Caco-2 (cell line): Measurements from ENCODE around the gene TDRD12. TPM values are rescaled to one million over a fixed set of nuclear protein-coding genes. Genes with fewer than 3 reads are reported as not detected.

Experiments used
- BruUV-seq: library from RNA; stranded (reverse); fragments of 400-500 nt; replicated peaks from 2 replicates; lab custom pipeline; 2021; lab: Mats Ljungman, UMichigan
- CTCF ChIA-PET: fragments of 300-600 bp; sonication (Branson Sonifier 250); formaldehyde crosslinking; loops from one replicate; lab custom pipeline; 2022; ENCODE audit warnings: antibody characterized with exemption; lab: Charles Lee
- POLR2A ChIA-PET: fragments of 300-600 bp; sonication (Branson Sonifier 250); formaldehyde crosslinking; loops from one replicate; lab custom pipeline; 2022; ENCODE audit warnings: antibody characterized with exemption; lab: Charles Lee
- DNase-seq, 2 experiments: peaks; one replicate each; pipeline versions ENCODE4 v3.0.0 to v3.0.0-alpha.2; 2020 to 2022
- H3K27me3 ChIP-seq: replicated peaks from 2 replicates; pipeline ENCODE4 v1.6.0; 2011; ENCODE audit warnings: low read length; ENCODE audit not compliant: control insufficient read depth, insufficient read depth
- H3K36me3 ChIP-seq: 2 replicates; pipeline ENCODE4 v1.5.1; 2011; ENCODE audit warnings: low read length; ENCODE audit not compliant: control insufficient read depth, insufficient read depth
- H3K4me1 ChIP-seq: fragments of 250-450 bp; sonication (Bioruptor Pico); 2 replicates; pipeline ENCODE4 v1.5.1; 2020; ENCODE audit warnings: mild to moderate bottlenecking
- H3K4me3 ChIP-seq: 2 replicates; pipeline ENCODE4 v1.5.1; 2011; ENCODE audit warnings: low read depth, mild to moderate bottlenecking, control low read depth, low read length
- H3K9me3 ChIP-seq: fragments of 250-450 bp; sonication (Bioruptor Pico); 2 replicates; pipeline ENCODE4 v1.5.1; 2020; ENCODE audit warnings: mild to moderate bottlenecking, moderate library complexity
- H3K27ac Mint-ChIP-seq: one replicate; pipeline ENCODE4 v1.8.0; 2022; ENCODE audit warnings: mixed read lengths; ENCODE audit not compliant: unreplicated experiment
- H3K27me3 Mint-ChIP-seq: one replicate; pipeline ENCODE4 v1.8.0; 2022; ENCODE audit warnings: mixed read lengths; ENCODE audit not compliant: insufficient read depth, unreplicated experiment
- H3K36me3 Mint-ChIP-seq: one replicate; pipeline ENCODE4 v1.8.0; 2022; ENCODE audit warnings: mild to moderate bottlenecking, mixed read lengths; ENCODE audit not compliant: insufficient read depth, unreplicated experiment
- H3K4me1 Mint-ChIP-seq: one replicate; pipeline ENCODE4 v1.8.0; 2022; ENCODE audit warnings: low read depth, mixed read lengths; ENCODE audit not compliant: unreplicated experiment
- H3K4me3 Mint-ChIP-seq: one replicate; pipeline ENCODE4 v1.8.0; 2022; ENCODE audit warnings: mild to moderate bottlenecking, moderate library complexity, mixed read lengths; ENCODE audit not compliant: unreplicated experiment
- H3K9me3 Mint-ChIP-seq: one replicate; pipeline ENCODE4 v1.8.0; 2022; ENCODE audit warnings: mixed read lengths; ENCODE audit not compliant: unreplicated experiment
- intact Hi-C: fragments of 100-400 bp; cut with micrococcal nuclease; formaldehyde crosslinking; loops from one replicate; pipeline ENCODE4 v1.10.0; 2022; ENCODE audit not compliant: unreplicated experiment
- total RNA-seq: library from RNA; stranded (reverse); gene quantifications from 2 replicates; pipeline ENCODE4 v1.2.3, GENCODE V29; 2022
- TF ChIP-seq, protein P1 (sequence below), 2 experiments: fragments of 200-600 bp in 1 of 2; IDR thresholded peaks; 1 replicate in 1 of 2; 2 replicates in 1 of 2; pipeline versions ENCODE4 v1.5.1 to v1.8.0; 2011 to 2022; ENCODE audit warnings: antibody characterized with exemption in 1 of 2, control low read depth in 1 of 2, inconsistent platforms in 1 of 2, low read depth in 1 of 2, low read length in 1 of 2, mild to moderate bottlenecking in 1 of 2, moderate library complexity in 1 of 2; ENCODE audit not compliant: insufficient read depth in 1 of 2, severe bottlenecking in 1 of 2, unreplicated experiment in 1 of 2

The TDRD12 gene
- total RNA-seq, 1 experiment from 2014 or later, result 0.11 TPM

DNA sequence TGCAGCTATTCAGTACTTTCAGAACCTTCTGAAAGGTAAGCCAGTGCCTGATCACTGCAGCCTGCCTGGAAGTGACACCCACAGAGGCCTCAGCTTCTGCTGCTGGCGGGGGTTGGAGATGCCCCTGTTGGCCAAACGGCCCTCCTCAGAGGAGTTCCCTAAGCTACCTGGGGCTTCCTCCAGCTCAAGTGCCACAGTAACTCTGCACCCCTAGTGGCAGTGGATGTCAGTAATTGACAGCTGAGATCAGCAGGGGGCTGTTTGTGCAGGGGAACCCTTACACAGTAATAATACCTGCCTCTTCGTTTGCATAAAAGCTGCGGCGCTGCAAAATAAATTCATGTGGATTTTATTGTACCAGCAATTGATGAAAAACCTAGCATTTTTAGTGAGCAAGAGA, 28.9 kb downstream of the TDRD12 start:
- Mint-ChIP-seq H3K9me3 (no peaks in the 10 kb centered on the region), H3K4me3 (no peak overlapping the region), H3K4me1 (no peaks in the 10 kb centered on the region), H3K36me3 (no peaks in the 10 kb centered on the region), H3K27ac (no peak overlapping the region), H3K27me3 (no peaks in the 10 kb centered on the region)
- ChIA-PET POLR2A (no interaction called here), CTCF (interaction anchor here (0.5 to 1.0 kb wide), 3 partner anchors 20 to 92 kb away, joined by 3 to 4 read pairs (median 4); no protein-coding TSS in a partner anchor)
- Histone ChIP-seq H3K27me3 (no peaks in the 10 kb centered on the region), H3K4me1 (no peaks in the 10 kb centered on the region), H3K4me3 (no peak overlapping the region), H3K36me3 (no peaks in the 10 kb centered on the region), H3K9me3 (no peaks in the 10 kb centered on the region)
- intact Hi-C loops, result no loop called here
- BruUV-seq, result no TSS peak
- TF ChIP-seq, protein P1, sequence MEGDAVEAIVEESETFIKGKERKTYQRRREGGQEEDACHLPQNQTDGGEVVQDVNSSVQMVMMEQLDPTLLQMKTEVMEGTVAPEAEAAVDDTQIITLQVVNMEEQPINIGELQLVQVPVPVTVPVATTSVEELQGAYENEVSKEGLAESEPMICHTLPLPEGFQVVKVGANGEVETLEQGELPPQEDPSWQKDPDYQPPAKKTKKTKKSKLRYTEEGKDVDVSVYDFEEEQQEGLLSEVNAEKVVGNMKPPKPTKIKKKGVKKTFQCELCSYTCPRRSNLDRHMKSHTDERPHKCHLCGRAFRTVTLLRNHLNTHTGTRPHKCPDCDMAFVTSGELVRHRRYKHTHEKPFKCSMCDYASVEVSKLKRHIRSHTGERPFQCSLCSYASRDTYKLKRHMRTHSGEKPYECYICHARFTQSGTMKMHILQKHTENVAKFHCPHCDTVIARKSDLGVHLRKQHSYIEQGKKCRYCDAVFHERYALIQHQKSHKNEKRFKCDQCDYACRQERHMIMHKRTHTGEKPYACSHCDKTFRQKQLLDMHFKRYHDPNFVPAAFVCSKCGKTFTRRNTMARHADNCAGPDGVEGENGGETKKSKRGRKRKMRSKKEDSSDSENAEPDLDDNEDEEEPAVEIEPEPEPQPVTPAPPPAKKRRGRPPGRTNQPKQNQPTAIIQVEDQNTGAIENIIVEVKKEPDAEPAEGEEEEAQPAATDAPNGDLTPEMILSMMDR (IDR thresholded peaks at IDR 0.05; ENCODE audit: insufficient read depth in 1 of 2, low read depth in 1 of 2, low read length in 1 of 2, severe bottlenecking in 1 of 2, unreplicated experiment in 1 of 2), result peak; percentile 51 to 69
- DNase-seq, result peak in 1 of 2 experiments; percentile 39

DNA sequence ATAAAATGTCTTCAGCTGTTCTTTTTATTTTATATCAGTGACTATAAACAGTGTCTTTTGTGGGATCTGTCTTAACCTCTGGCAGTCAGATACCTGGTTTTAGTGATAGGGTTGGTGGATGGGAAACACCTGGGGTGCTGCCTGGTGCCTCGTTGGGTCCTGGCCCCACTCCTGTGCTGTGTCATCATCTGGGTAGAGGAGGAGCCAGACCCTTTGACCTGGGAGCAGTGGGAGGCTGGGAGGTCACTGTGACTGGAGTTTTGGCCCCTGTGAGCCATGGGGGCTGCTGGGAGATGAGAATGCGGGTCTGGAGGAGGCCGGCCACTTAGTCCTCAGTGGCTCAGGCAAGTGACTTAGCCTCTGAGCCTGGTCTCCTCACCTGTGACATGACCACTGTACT, 29.4 kb downstream of the TDRD12 start:
- TF ChIP-seq, protein P1 (IDR thresholded peaks at IDR 0.05; ENCODE audit: insufficient read depth in 1 of 2, low read depth in 1 of 2, low read length in 1 of 2, severe bottlenecking in 1 of 2, unreplicated experiment in 1 of 2), result no peak
- Mint-ChIP-seq H3K27ac (no peak overlapping the region), H3K4me1 (no peaks in the 10 kb centered on the region), H3K27me3 (no peaks in the 10 kb centered on the region), H3K36me3 (no peaks in the 10 kb centered on the region), H3K9me3 (no peaks in the 10 kb centered on the region), H3K4me3 (no peak overlapping the region)
- Histone ChIP-seq H3K4me3 (no peak overlapping the region), H3K4me1 (no peaks in the 10 kb centered on the region), H3K27me3 (no peaks in the 10 kb centered on the region), H3K36me3 (no peaks in the 10 kb centered on the region), H3K9me3 (no peaks in the 10 kb centered on the region)
- ChIA-PET CTCF (interaction anchor here (0.5 to 1.0 kb wide), 3 partner anchors 19 to 93 kb away, joined by 3 to 4 read pairs (median 4); no protein-coding TSS in a partner anchor), POLR2A (no interaction called here)
- DNase-seq, result no peak
- intact Hi-C loops, result no loop called here
- no TSS peak for BruUV-seq

DNA sequence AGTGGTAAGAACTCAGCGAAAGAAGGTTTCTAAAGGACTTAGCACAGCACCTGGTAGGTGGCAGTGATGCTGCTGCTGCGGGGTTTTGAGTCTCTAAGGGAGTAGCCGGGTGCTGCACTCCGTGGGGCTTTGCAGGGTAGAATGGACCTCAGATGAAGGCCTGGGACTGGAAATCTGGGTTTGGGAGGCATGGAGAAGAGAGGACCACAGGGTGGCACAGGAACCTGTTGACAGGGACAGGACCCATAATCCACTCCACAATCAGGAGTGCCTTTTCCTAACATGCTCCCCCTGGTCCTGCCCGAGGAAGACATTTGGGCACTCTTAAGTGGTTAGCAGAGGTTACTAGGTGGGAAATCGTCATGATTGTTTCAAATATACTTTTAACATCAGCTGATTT, 29.8 kb downstream of the TDRD12 start:
- Histone ChIP-seq H3K4me1 (no peaks in the 10 kb centered on the region), H3K36me3 (no peaks in the 10 kb centered on the region), H3K27me3 (no peaks in the 10 kb centered on the region), H3K4me3 (no peak overlapping the region), H3K9me3 (no peaks in the 10 kb centered on the region)
- H3K27me3 Mint-ChIP-seq, result no peaks in the 10 kb centered on the region
- CTCF ChIA-PET, result no interaction called here
- H3K4me3 Mint-ChIP-seq, result no peak overlapping the region
- no peaks in the 10 kb centered on the region for H3K36me3 Mint-ChIP-seq
- POLR2A ChIA-PET, result no interaction called here
- intact Hi-C loops, result no loop called here
- H3K27ac Mint-ChIP-seq, result no peak overlapping the region
- no TSS peak for BruUV-seq
- TF ChIP-seq, protein P1 (IDR thresholded peaks at IDR 0.05; ENCODE audit: insufficient read depth in 1 of 2, low read depth in 1 of 2, low read length in 1 of 2, severe bottlenecking in 1 of 2, unreplicated experiment in 1 of 2), result no peak
- no peaks in the 10 kb centered on the region for H3K4me1 Mint-ChIP-seq
- H3K9me3 Mint-ChIP-seq, result no peaks in the 10 kb centered on the region
- DNase-seq, result no peak
